Endothelial cell of umbilical vein (primary cell): Measurements from ENCODE around the gene TRIM29. TPM values are rescaled to one million over a fixed set of nuclear protein-coding genes. Genes with fewer than 3 reads are reported as not detected.

Experiments used
- BruUV-seq: library from RNA; stranded (reverse); fragments of 400-500 nt; replicated peaks from 2 replicates; lab custom pipeline; 2021; lab: Mats Ljungman, UMichigan
- CTCF ChIA-PET: fragments of 300-600, 350-600 bp; sonication (Branson Sonifier 250); formaldehyde crosslinking; loops from one replicate; lab custom pipeline; 2021; ENCODE audit warnings: antibody characterized with exemption, inconsistent platforms; lab: Charles Lee
- POLR2A ChIA-PET: fragments of 300-600, 350-600 bp; sonication (Branson Sonifier 250); formaldehyde crosslinking; loops from one replicate; lab custom pipeline; 2021; ENCODE audit warnings: antibody characterized with exemption, inconsistent platforms; lab: Charles Lee
- DNase-seq: peaks from one replicate; pipeline ENCODE4 v3.0.0-alpha.2; 2011; ENCODE audit warnings: low read depth, low spot score
- FAIRE-seq: peaks from 2 replicates; lab custom pipeline; 2011; peaks lifted over from hg19 to GRCh38; lab: Jason Lieb, UNC
- H2AFZ ChIP-seq: 2 replicates; pipeline ENCODE4 v1.6.0; 2012; ENCODE audit warnings: low read depth, low read length, control low read depth, inconsistent platforms
- H3K27ac ChIP-seq: 2 replicates; pipeline ENCODE4 v1.5.1; 2011; ENCODE audit warnings: low read depth, mild to moderate bottlenecking, control low read depth, low read length, moderate library complexity; ENCODE audit not compliant: insufficient read depth
- H3K27me3 ChIP-seq, 2 experiments: 2 replicates each; pipeline versions ENCODE4 v1.6.0 to v1.6.1; 2011; ENCODE audit warnings: low read length in 2 of 2, mixed read lengths in 1 of 2; ENCODE audit not compliant: control insufficient read depth in 2 of 2, insufficient read depth in 2 of 2
- H3K36me3 ChIP-seq, 2 experiments: 2 replicates in 1 of 2; 3 replicates in 1 of 2; pipeline ENCODE4 v1.5.1; 2011; ENCODE audit warnings: low read length in 2 of 2, mild to moderate bottlenecking in 1 of 2, moderate library complexity in 1 of 2; ENCODE audit not compliant: control insufficient read depth in 2 of 2, insufficient read depth in 2 of 2; ENCODE audit errors: extremely low read depth in 1 of 2
- H3K4me1 ChIP-seq: 3 replicates; pipeline ENCODE4 v1.5.1; 2011; ENCODE audit warnings: mild to moderate bottlenecking, low read length; ENCODE audit not compliant: control insufficient read depth, insufficient read depth; ENCODE audit errors: extremely low read depth
- H3K4me2 ChIP-seq: 2 replicates; pipeline ENCODE4 v1.6.1; 2011; ENCODE audit warnings: low read length, control low read depth, mixed read lengths; ENCODE audit not compliant: insufficient read depth
- H3K4me3 ChIP-seq, 3 experiments: fragments of 200-600 bp in 1 of 3; sonication (generic), shearing (Covaris generic) in 1 of 3; replicated peaks in 1 of 3; 2 replicates each; pipeline ENCODE4 v1.5.1; 2011 to 2016; ENCODE audit warnings: control low read depth in 3 of 3, low read length in 3 of 3, mild to moderate bottlenecking in 2 of 3, inconsistent platforms in 1 of 3, low read depth in 1 of 3, moderate library complexity in 1 of 3; ENCODE audit not compliant: insufficient read depth in 1 of 3
- H3K79me2 ChIP-seq: 2 replicates; pipeline ENCODE4 v1.6.0; 2012; ENCODE audit warnings: low read length, inconsistent platforms; ENCODE audit not compliant: control insufficient read depth, insufficient read depth
- H3K9ac ChIP-seq: replicated peaks from 2 replicates; pipeline ENCODE3; 2011; ENCODE audit warnings: low read length, control low read depth; ENCODE audit not compliant: insufficient read depth; ENCODE audit errors: extremely low read depth
- H3K9me1 ChIP-seq: replicated peaks from 3 replicates; pipeline ENCODE4 v1.6.0; 2011; ENCODE audit warnings: mild to moderate bottlenecking, low read length; ENCODE audit not compliant: control insufficient read depth, insufficient read depth; ENCODE audit errors: extremely low read depth
- H3K9me3 ChIP-seq: replicated peaks from 2 replicates; pipeline ENCODE4 v1.5.1; 2012; ENCODE audit warnings: low read length, inconsistent platforms; ENCODE audit not compliant: control insufficient read depth, insufficient read depth
- H4K20me1 ChIP-seq: replicated peaks from 2 replicates; pipeline ENCODE3; 2011; ENCODE audit warnings: mild to moderate bottlenecking, low read length; ENCODE audit not compliant: control insufficient read depth, insufficient read depth; ENCODE audit errors: extremely low read depth
- GATA2 ChIP-seq: IDR thresholded peaks from 2 replicates; pipeline ENCODE4 v1.7.0; 2011; ENCODE audit warnings: low read depth, mild to moderate bottlenecking, moderate library complexity, mixed read lengths, low read length; ENCODE audit not compliant: insufficient read length, insufficient read depth
- JUN ChIP-seq: IDR thresholded peaks from 2 replicates; pipeline ENCODE4 v1.6.1; 2011; ENCODE audit warnings: borderline replicate concordance, low read depth; ENCODE audit not compliant: insufficient read length, insufficient read depth
- POLR2AphosphoS5 ChIP-seq: IDR thresholded peaks from 2 replicates; pipeline ENCODE4 v1.6.1; 2012; ENCODE audit warnings: low read depth, mild to moderate bottlenecking, control low read depth, low read length, moderate library complexity; ENCODE audit not compliant: insufficient read depth
- dilution Hi-C: fragments of 300-500 bp; cut with MboI; formaldehyde crosslinking; loops from one replicate; pipeline ENCODE4 v1.15.0; 2019; ENCODE audit warnings: low sequenced_read_pairs; ENCODE audit not compliant: extremely low pct_ligation_motif_present
- intact Hi-C: fragments of 100-400 bp; cut with micrococcal nuclease; formaldehyde crosslinking; loops from one replicate; pipeline ENCODE4 v1.10.0; 2022
- polyA plus RNA-seq, 4 experiments: library from polyadenylated mRNA; depleted of rRNA in 3 of 4; stranded (reverse) in 3 of 4; unstranded in 1 of 4; fragments of >200 nt; gene quantifications; 2 replicates each; pipeline versions ENCODE4 v1.2.1 to v1.2.3, GENCODE V29; 2011 to 2012; ENCODE audit warnings: missing spikeins in 1 of 4
- total RNA-seq: library from RNA; stranded (reverse); gene quantifications from 2 replicates; pipeline ENCODE4 v1.2.3, GENCODE V29; 2021
- TF ChIP-seq, protein P1 (sequence below), 2 donors: IDR thresholded peaks; 1 replicate in 1 of 2; 2 replicates in 1 of 2; pipeline ENCODE4 v1.5.1; 2011; ENCODE audit warnings: low read length in 2 of 2, mild to moderate bottlenecking in 2 of 2, moderate library complexity in 2 of 2, control low read depth in 1 of 2, inconsistent platforms in 1 of 2, low read depth in 1 of 2; ENCODE audit not compliant: insufficient read depth in 1 of 2; ENCODE audit errors: extremely low read depth in 1 of 2

TRIM29 gene
- total and polyA plus RNA-seq, 2 donors (not counting 3 experiments of a cell fraction or from before 2014, with no cell fraction given) = not detected

DNA sequence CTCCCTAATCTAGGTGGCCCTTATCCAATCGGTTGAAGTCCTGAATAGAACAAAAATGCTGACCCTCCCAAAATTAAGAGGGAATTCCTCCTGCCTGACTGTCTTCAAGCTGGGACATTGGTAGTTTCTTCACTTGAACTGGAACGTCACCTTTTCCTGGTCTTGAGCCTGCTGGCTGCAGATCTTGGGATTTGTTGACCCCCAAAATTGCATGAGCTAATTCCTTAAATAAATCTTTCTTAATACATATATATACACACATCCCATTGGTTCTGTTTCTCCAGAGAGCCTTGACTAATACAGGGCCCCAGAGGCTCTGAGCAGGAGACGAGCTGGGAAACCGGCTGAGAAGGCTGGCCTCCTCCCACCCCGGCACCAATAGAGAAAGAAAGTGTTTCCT, 46.2 kb downstream of the TRIM29 start:
- ChIA-PET CTCF (interaction anchor here (1.3 kb wide), 1 partner anchor 17 kb away, joined by 4 read pairs; no protein-coding TSS in a partner anchor), POLR2A (no interaction called here)
- FAIRE-seq = no peak
- Histone ChIP-seq H2AFZ (no peak overlapping the region), H3K9me3 (no peaks in the 10 kb centered on the region), H3K27me3 (no peaks in the 10 kb centered on the region), H3K4me1 (no peaks in the 10 kb centered on the region), H3K4me2 (no peak overlapping the region), H3K27ac (no peak overlapping the region), H3K4me3 (no peak overlapping the region), H3K9ac (no peak overlapping the region), H3K36me3 (no peaks in the 10 kb centered on the region), H3K9me1 (no peaks in the 10 kb centered on the region), H4K20me1 (no peaks in the 10 kb centered on the region), H3K79me2 (no peaks in the 10 kb centered on the region)
- no TSS peak for BruUV-seq
- TF ChIP-seq POLR2AphosphoS5 = no peak
- no peak for TF ChIP-seq GATA2
- no peak for TF ChIP-seq JUN
- DNase-seq = no peak
- dilution Hi-C loops = no loop called here
- intact Hi-C loops = no loop called here

GRCh38 chr11:120091121-120091520, 46.8 kb downstream of the TRIM29 start:
- Histone ChIP-seq H3K36me3 (no peaks in the 10 kb centered on the region), H3K9me3 (peaks cover under 1% of the 10 kb centered on the region), H2AFZ (no peak overlapping the region), H3K27ac (no peak overlapping the region), H3K4me3 (no peak overlapping the region), H4K20me1 (no peaks in the 10 kb centered on the region), H3K4me2 (no peak overlapping the region), H3K27me3 (no peaks in the 10 kb centered on the region), H3K9me1 (no peaks in the 10 kb centered on the region), H3K4me1 (no peaks in the 10 kb centered on the region), H3K79me2 (no peaks in the 10 kb centered on the region), H3K9ac (no peak overlapping the region)
- DNase-seq = no peak
- dilution Hi-C loops = no loop called here
- POLR2A ChIA-PET = no interaction called here
- FAIRE-seq = no peak
- CTCF ChIA-PET = interaction anchor here (1.3 kb wide), 1 partner anchor 17 kb away, joined by 4 read pairs; no protein-coding TSS in a partner anchor
- intact Hi-C loops = no loop called here
- TF ChIP-seq, protein P1, sequence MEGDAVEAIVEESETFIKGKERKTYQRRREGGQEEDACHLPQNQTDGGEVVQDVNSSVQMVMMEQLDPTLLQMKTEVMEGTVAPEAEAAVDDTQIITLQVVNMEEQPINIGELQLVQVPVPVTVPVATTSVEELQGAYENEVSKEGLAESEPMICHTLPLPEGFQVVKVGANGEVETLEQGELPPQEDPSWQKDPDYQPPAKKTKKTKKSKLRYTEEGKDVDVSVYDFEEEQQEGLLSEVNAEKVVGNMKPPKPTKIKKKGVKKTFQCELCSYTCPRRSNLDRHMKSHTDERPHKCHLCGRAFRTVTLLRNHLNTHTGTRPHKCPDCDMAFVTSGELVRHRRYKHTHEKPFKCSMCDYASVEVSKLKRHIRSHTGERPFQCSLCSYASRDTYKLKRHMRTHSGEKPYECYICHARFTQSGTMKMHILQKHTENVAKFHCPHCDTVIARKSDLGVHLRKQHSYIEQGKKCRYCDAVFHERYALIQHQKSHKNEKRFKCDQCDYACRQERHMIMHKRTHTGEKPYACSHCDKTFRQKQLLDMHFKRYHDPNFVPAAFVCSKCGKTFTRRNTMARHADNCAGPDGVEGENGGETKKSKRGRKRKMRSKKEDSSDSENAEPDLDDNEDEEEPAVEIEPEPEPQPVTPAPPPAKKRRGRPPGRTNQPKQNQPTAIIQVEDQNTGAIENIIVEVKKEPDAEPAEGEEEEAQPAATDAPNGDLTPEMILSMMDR (IDR thresholded peaks at IDR 0.05; ENCODE audit: extremely low read depth in 1 of 2, insufficient read depth in 1 of 2, low read depth in 1 of 2, low read length in 2 of 2) = no peak
- no peak for TF ChIP-seq JUN
- no TSS peak for BruUV-seq
